Chondrocyte (in vitro differentiated cells): Measurements from ENCODE around the gene AKNAD1. TPM values are rescaled to one million over a fixed set of nuclear protein-coding genes. Genes with fewer than 3 reads are reported as not detected.
"Not testable (repeated sequence)": the region's sequence is repeated elsewhere in the genome, so short reads cannot be mapped to it uniquely, and the experiment has no call there.

ENCODE experiments used
- DNase-seq: peaks from one replicate; pipeline ENCODE4 v3.0.0; 2021; ENCODE audit warnings: mixed read lengths, low spot score
- H3K27ac Mint-ChIP-seq: one replicate; pipeline ENCODE4 v1.8.0; 2021; ENCODE audit warnings: mild to moderate bottlenecking, moderate library complexity, mixed read lengths; ENCODE audit not compliant: unreplicated experiment
- H3K27me3 Mint-ChIP-seq: 2 replicates; pipeline ENCODE4 v1.8.0; 2021; ENCODE audit warnings: low read depth, mixed read lengths
- H3K36me3 Mint-ChIP-seq: 2 replicates; pipeline ENCODE4 v1.8.0; 2021; ENCODE audit warnings: low read depth, mixed read lengths
- H3K4me1 Mint-ChIP-seq: 2 replicates; pipeline ENCODE4 v1.8.0; 2021; ENCODE audit warnings: low read depth, mild to moderate bottlenecking, mixed read lengths
- H3K4me3 Mint-ChIP-seq: one replicate; pipeline ENCODE4 v1.8.0; 2021; ENCODE audit warnings: mild to moderate bottlenecking, moderate library complexity, mixed read lengths; ENCODE audit not compliant: unreplicated experiment
- H3K9me3 Mint-ChIP-seq: 2 replicates; pipeline ENCODE4 v1.8.0; 2021; ENCODE audit warnings: low read depth, mixed read lengths
- total RNA-seq: library from RNA; stranded (reverse); gene quantifications from 3 replicates; pipeline ENCODE4 v1.2.1, GENCODE V29; 2021
- TF ChIP-seq, protein P1 (sequence below): fragments of 200-600 bp; sonication (generic); IDR thresholded peaks from 2 replicates; pipeline ENCODE4 v1.5.0; 2021; ENCODE audit warnings: antibody characterized with exemption, mild to moderate bottlenecking, moderate library complexity

AKNAD1 gene
- total RNA-seq, 1 donor from 2014 or later = 0.45 TPM

DNA sequence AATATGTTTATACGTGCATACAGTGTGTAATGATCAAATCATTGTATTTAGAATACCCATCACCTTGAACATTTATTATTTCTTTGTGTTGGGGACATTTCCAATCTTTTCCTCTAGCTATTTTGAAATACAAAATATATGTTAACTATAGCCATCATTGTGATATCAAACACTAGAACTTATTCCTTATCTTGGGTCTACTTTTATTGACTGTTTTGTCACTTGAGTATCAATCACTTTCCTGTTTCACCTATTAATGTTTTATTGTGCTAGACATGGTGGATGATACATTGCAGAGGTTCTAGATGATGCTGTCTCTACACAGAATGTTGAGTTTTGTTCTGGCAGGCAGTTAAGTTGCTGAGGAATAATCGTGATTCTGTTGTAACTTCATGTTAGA is 64.5 kb downstream of the AKNAD1 start:
- TF ChIP-seq, protein P1, sequence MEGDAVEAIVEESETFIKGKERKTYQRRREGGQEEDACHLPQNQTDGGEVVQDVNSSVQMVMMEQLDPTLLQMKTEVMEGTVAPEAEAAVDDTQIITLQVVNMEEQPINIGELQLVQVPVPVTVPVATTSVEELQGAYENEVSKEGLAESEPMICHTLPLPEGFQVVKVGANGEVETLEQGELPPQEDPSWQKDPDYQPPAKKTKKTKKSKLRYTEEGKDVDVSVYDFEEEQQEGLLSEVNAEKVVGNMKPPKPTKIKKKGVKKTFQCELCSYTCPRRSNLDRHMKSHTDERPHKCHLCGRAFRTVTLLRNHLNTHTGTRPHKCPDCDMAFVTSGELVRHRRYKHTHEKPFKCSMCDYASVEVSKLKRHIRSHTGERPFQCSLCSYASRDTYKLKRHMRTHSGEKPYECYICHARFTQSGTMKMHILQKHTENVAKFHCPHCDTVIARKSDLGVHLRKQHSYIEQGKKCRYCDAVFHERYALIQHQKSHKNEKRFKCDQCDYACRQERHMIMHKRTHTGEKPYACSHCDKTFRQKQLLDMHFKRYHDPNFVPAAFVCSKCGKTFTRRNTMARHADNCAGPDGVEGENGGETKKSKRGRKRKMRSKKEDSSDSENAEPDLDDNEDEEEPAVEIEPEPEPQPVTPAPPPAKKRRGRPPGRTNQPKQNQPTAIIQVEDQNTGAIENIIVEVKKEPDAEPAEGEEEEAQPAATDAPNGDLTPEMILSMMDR = no peak
- Mint-ChIP-seq H3K4me3 (no peak overlapping the region), H3K27ac (no peak overlapping the region), H3K4me1 (peaks cover 8% of the 10 kb centered on the region), H3K27me3 (no peaks in the 10 kb centered on the region), H3K9me3 (peaks cover 16% of the 10 kb centered on the region), H3K36me3 (peaks cover 37% of the 10 kb centered on the region)
- DNase-seq = no peak

DNA sequence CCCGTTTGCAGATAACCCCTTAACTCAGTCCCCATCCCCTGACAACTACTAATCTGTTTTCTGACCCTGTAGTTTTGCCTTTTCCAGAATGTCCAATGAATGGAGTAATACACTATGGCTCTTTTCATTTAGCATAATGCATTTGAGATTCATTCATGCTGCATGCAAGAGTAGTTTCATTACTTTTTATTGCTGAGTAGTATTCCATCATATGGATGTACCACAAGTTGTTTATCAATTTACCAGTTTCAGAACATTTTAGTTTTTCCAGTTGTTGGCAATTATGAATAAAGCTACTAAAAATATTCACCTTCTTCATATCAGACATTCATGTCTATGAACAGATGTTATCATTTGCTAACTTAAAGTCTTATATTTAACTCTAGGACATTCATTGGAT is 65.1 kb downstream of the AKNAD1 start:
- H3K9me3 Mint-ChIP-seq = peaks cover 16% of the 10 kb centered on the region
- TF ChIP-seq, protein P1 = no peak
- H3K36me3 Mint-ChIP-seq = peaks cover 39% of the 10 kb centered on the region
- no peak overlapping the region for H3K4me3 Mint-ChIP-seq
- DNase-seq = no peak
- H3K27ac Mint-ChIP-seq = no peak overlapping the region
- H3K27me3 Mint-ChIP-seq = no peaks in the 10 kb centered on the region
- peaks cover 8% of the 10 kb centered on the region for H3K4me1 Mint-ChIP-seq

DNA sequence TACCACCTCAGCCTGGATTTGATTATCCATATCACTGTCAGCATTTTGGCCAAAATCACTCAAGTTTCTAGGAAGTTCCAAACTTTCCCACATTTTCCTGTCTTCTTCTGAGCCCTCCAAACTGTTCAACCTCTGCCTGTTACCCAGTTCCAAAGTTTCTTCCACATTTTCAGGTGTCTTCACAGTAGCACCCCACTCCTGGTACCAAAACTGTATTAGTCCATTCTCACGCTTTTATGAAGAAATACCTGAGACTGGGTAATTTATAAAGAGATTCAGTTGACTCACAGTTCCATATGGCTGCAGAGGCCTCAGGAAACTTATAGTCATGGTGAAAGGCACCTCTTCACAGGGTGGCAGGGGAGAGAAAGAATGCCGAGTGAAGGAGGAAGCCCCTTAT is 71.0 kb downstream of the AKNAD1 start:
- peaks cover 56% of the 10 kb centered on the region for H3K36me3 Mint-ChIP-seq
- H3K27ac Mint-ChIP-seq = no peak overlapping the region
- no peak for DNase-seq
- peaks cover 8% of the 10 kb centered on the region for H3K4me1 Mint-ChIP-seq
- H3K27me3 Mint-ChIP-seq = no peaks in the 10 kb centered on the region
- peaks cover 12% of the 10 kb centered on the region for H3K9me3 Mint-ChIP-seq
- TF ChIP-seq, protein P1 = no peak
- H3K4me3 Mint-ChIP-seq = no peak overlapping the region

DNA sequence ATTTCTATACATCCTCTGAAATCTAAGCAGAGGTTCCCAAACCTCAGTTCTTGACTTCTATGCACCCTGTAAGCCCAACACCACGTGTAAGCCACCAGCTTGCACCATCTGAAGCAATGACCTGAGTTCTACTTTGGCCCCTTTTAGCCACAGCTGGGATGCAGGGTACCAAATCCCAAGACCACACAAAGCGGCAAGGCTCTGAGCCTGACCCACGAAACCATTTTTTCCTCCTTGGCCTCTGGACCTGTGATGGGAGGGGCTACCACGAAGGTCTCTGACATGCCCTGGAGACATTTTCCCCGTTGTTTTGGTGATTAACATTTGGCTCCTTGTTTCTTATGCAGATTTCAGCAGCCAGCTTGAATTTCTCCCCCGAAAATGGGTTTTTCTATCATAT is 71.6 kb downstream of the AKNAD1 start:
- H3K4me1 Mint-ChIP-seq = peaks cover 4% of the 10 kb centered on the region
- H3K4me3 Mint-ChIP-seq = no peak overlapping the region
- no peak for DNase-seq
- TF ChIP-seq, protein P1 = no peak
- no peaks in the 10 kb centered on the region for H3K27me3 Mint-ChIP-seq
- H3K9me3 Mint-ChIP-seq = peaks cover 12% of the 10 kb centered on the region
- no peak overlapping the region for H3K27ac Mint-ChIP-seq
- H3K36me3 Mint-ChIP-seq = peaks cover 55% of the 10 kb centered on the region

DNA sequence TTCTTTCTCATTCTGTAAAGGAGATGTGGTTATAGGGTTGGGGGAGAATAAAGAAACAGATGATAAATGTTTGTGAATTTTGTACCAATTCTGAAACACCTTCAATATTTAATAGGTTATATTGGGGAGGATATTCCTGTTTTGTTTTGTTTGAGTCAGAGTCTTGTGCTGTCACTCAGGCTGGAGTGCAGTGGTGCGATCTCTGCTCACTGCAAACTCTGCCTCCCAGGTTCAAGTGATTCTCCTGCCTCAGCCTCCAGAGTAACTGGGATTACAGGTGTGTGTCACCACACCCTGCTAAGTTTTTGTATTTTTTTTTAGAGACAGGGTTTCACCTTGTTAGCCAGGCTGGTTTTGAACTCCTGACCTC is 75.3 kb downstream of the AKNAD1 start:
- DNase-seq, H3K27me3 Mint-ChIP-seq, H3K4me3 Mint-ChIP-seq, H3K4me1 Mint-ChIP-seq, H3K27ac Mint-ChIP-seq: not testable (repeated sequence)
- Mint-ChIP-seq H3K36me3 (peaks cover 51% of the 10 kb centered on the region), H3K9me3 (peaks cover 12% of the 10 kb centered on the region)

DNA sequence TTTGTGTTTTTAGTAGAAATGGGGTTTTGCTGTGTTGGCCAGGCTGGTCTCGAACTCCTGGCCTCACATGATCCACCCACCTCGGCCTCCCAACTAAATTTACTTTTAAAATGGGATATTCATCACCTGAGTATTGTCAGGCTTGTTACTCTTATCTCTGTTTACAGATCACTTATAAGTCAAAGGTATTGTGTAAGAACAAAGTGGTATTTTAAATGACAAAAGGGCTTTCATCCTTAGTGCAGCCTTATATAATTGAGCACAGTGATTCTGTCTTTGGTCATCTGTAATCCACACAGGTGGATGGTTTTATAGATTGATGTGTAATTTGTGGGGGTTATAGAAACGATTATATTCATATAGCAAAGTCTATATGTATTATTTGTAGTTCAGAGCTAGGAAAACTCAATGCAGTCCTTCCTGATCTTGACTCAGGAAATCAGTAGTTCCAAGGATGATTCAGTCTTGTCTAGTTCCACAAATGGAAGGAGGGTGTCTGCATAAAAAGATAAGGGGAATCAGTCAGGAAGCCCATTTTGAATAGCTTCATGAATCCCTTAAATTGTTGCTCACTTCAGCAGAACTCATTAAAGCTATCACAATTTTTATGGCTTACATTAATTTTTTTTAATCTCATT is 75.8 kb downstream of the AKNAD1 start:
- H3K4me1 Mint-ChIP-seq = no peaks in the 10 kb centered on the region
- H3K27ac Mint-ChIP-seq = no peak overlapping the region
- TF ChIP-seq, protein P1 = no peak
- H3K4me3 Mint-ChIP-seq = no peak overlapping the region
- no peak for DNase-seq
- no peaks in the 10 kb centered on the region for H3K27me3 Mint-ChIP-seq
- H3K9me3 Mint-ChIP-seq = peaks cover 10% of the 10 kb centered on the region
- peaks cover 47% of the 10 kb centered on the region for H3K36me3 Mint-ChIP-seq
